ENCODE measurements around the gene PIK3C3. TPM values are rescaled to one million over a fixed set of nuclear protein-coding genes. Genes with fewer than 3 reads are reported as not detected.

The PIK3C3 gene
- total RNA-seq, 1 donor from 2014 or later = 24.1 TPM

- H3K4me3 ChIP-seq = no peak overlapping the region
- H3K27me3 ChIP-seq = no peaks in the 10 kb centered on the region
- H3K27ac ChIP-seq = no peak overlapping the region
- TF ChIP-seq CTCF (IDR thresholded peaks at IDR 0.05) = no peak
- no peak for TF ChIP-seq POLR2A (IDR thresholded peaks at IDR 0.05)
- no peak for TF ChIP-seq POLR2AphosphoS5 (IDR thresholded peaks at IDR 0.05; ENCODE audit: insufficient read depth in 1 of 2, low read depth in 1 of 2)
- H3K9me3 ChIP-seq = no peaks in the 10 kb centered on the region
- peaks cover 0 to 24% of the 10 kb centered on the region in 2 donors for H3K36me3 ChIP-seq
- H3K4me1 ChIP-seq = no peaks in the 10 kb centered on the region
- no peak for DNase-seq (ENCODE audit: extremely low spot score in 2 of 2)
- intact Hi-C loops (cut with DNase I) = no loop called here
These were observed 70.5 kb downstream of the PIK3C3 start for GRCh38 chr18:42025491-42025890.

DNA sequence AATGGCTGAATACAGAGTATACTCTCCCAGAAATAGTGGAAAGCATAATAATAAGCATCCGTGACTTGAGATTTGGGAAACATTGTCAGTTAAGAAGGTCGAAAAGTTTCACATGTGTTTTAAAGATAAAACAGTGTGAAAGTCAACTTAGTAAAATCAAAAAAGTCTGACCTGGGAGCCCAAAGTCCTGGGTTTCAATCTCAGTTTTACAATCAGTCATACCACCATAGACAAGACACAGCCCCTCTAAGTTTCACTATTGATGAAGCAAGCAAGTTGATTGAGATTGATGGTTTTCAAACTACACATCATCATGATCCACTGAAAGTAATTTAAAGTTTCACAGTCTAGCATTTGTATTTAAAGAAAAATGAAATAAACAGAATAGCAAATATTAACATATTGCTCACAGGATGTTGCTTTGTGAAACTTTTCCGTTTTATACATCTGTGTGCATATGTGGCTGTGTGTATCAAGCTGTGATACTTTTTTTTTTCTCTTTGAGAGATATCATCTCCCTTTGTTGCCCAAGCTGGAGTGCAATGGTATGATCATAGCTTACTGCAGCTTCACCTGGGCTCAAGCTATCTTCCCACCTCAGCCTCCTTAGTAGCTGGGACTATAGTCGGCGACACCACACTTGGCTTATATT, 71.1 kb downstream of the PIK3C3 start:
- no peak for DNase-seq (ENCODE audit: extremely low spot score in 2 of 2)
- TF ChIP-seq POLR2A (IDR thresholded peaks at IDR 0.05) (no peak), CTCF (IDR thresholded peaks at IDR 0.05) (no peak), POLR2AphosphoS5 (IDR thresholded peaks at IDR 0.05; ENCODE audit: insufficient read depth in 1 of 2, low read depth in 1 of 2) (no peak)
- Histone ChIP-seq H3K36me3 (peaks cover 0 to 20% of the 10 kb centered on the region in 2 donors), H3K4me1 (no peaks in the 10 kb centered on the region), H3K27ac (no peak overlapping the region), H3K27me3 (no peaks in the 10 kb centered on the region), H3K9me3 (no peaks in the 10 kb centered on the region), H3K4me3 (no peak overlapping the region)
- intact Hi-C loops (cut with DNase I) = no loop called here

GRCh38 chr18:42028247-42028832, 73.3 kb downstream of the PIK3C3 start:
- no peaks in the 10 kb centered on the region for H3K4me1 ChIP-seq
- H3K4me3 ChIP-seq = no peak overlapping the region
- H3K9me3 ChIP-seq = no peaks in the 10 kb centered on the region
- DNase-seq (ENCODE audit: extremely low spot score in 2 of 2) = no peak
- H3K27ac ChIP-seq = no peak overlapping the region
- TF ChIP-seq POLR2AphosphoS5 (IDR thresholded peaks at IDR 0.05; ENCODE audit: insufficient read depth in 1 of 2, low read depth in 1 of 2) (no peak), POLR2A (IDR thresholded peaks at IDR 0.05) (no peak), CTCF (IDR thresholded peaks at IDR 0.05) (peak in 1 of 3 experiments; percentile 25)
- peaks cover 0 to 19% of the 10 kb centered on the region in 2 donors for H3K36me3 ChIP-seq
- no peaks in the 10 kb centered on the region for H3K27me3 ChIP-seq
- intact Hi-C loops (cut with DNase I) = no loop called here

GRCh38 chr18:42029092-42029491, 74.1 kb downstream of the PIK3C3 start:
- no peak for DNase-seq (ENCODE audit: extremely low spot score in 2 of 2)
- Histone ChIP-seq H3K27ac (no peak overlapping the region), H3K4me3 (no peak overlapping the region), H3K4me1 (no peaks in the 10 kb centered on the region), H3K27me3 (no peaks in the 10 kb centered on the region), H3K9me3 (no peaks in the 10 kb centered on the region), H3K36me3 (peaks cover 0 to 22% of the 10 kb centered on the region in 2 donors)
- TF ChIP-seq CTCF (IDR thresholded peaks at IDR 0.05) = no peak
- TF ChIP-seq POLR2A (IDR thresholded peaks at IDR 0.05) = no peak
- TF ChIP-seq POLR2AphosphoS5 (IDR thresholded peaks at IDR 0.05; ENCODE audit: insufficient read depth in 1 of 2, low read depth in 1 of 2) = no peak
- intact Hi-C loops (cut with DNase I) = no loop called here

GRCh38 chr18:42030586-42031182, 75.7 kb downstream of the PIK3C3 start:
- peaks cover 0 to 28% of the 10 kb centered on the region in 2 donors for H3K36me3 ChIP-seq
- no peak for TF ChIP-seq CTCF (IDR thresholded peaks at IDR 0.05)
- no peak for TF ChIP-seq POLR2AphosphoS5 (IDR thresholded peaks at IDR 0.05; ENCODE audit: insufficient read depth in 1 of 2, low read depth in 1 of 2)
- no peak for TF ChIP-seq POLR2A (IDR thresholded peaks at IDR 0.05)

More at GRCh38 chr18:42030586-42031182, 75.7 kb downstream of the PIK3C3 start:
- no peaks in the 10 kb centered on the region for H3K4me1 ChIP-seq
- H3K4me3 ChIP-seq = no peak overlapping the region
- intact Hi-C loops (cut with DNase I) = no loop called here
- no peak for DNase-seq (ENCODE audit: extremely low spot score in 2 of 2)
- no peaks in the 10 kb centered on the region for H3K27me3 ChIP-seq
- no peaks in the 10 kb centered on the region for H3K9me3 ChIP-seq
- H3K27ac ChIP-seq = no peak overlapping the region
